Testis (tissue), 3 donors: ENCODE data around the gene NLRC5. TPM values are rescaled to one million over a fixed set of nuclear protein-coding genes. Genes with fewer than 3 reads are reported as not detected.

Experiments
- DNase-seq: peaks from one replicate; pipeline ENCODE4 v3.0.0-alpha.2; 2019
- H3K27ac ChIP-seq, 2 donors: fragments of 200-600 bp; sonication (generic); one replicate each; pipeline ENCODE4 v1.5.1; 2019
- H3K27me3 ChIP-seq: fragments of 200-600 bp; sonication (generic); one replicate; pipeline ENCODE4 v1.5.1; 2019
- H3K36me3 ChIP-seq: fragments of 200-600 bp; sonication (generic); one replicate; pipeline ENCODE4 v1.5.1; 2017; ENCODE audit warnings: low read depth; ENCODE audit errors: missing control alignments
- H3K4me1 ChIP-seq: fragments of 200-600 bp; sonication (generic); one replicate; pipeline ENCODE4 v1.5.1; 2019
- H3K4me3 ChIP-seq, 2 donors: fragments of 200-600 bp; sonication (generic); one replicate each; pipeline ENCODE4 v1.5.1; 2017 to 2019
- H3K9me3 ChIP-seq: fragments of 200-600 bp; sonication (generic); one replicate; pipeline ENCODE4 v1.5.1; 2017
- CTCF ChIP-seq, 3 experiments: fragments of 450-650 bp in 2 of 3; fragments of 200-600 bp in 1 of 3; sonication (generic) in 1 of 3; IDR thresholded peaks; one replicate each; pipeline ENCODE4 v1.5.1; 2016 to 2019; ENCODE audit warnings: antibody characterized with exemption in 3 of 3, mild to moderate bottlenecking in 2 of 3, moderate library complexity in 1 of 3
- POLR2A ChIP-seq: fragments of 450-650 bp; IDR thresholded peaks from one replicate; pipeline ENCODE4 v1.6.1; 2017; ENCODE audit warnings: antibody characterized with exemption, mild to moderate bottlenecking, moderate library complexity
- WGBS, 2 donors: methylation state at CpG; one replicate each; pipeline ENCODE4 v1.1.5; 2018; 5-methylcytosine and 5-hydroxymethylcytosine counted together
- intact Hi-C: fragments of 100-400 bp; cut with DNase I; formaldehyde crosslinking; loops from one replicate; pipeline ENCODE4 v1.15.1; 2023; ENCODE audit warnings: low total_unique reads
- polyA plus RNA-seq: library from polyadenylated mRNA; stranded (reverse); fragments of 350-450 nt; fragmentation: Illumina TruSeq; extraction: RNeasy Lipid Tissue Mini Kit (QIAGEN cat#74804); gene quantifications from one replicate; pipeline ENCODE4 v1.2.3, GENCODE V29; 2014; ENCODE audit warnings: low read depth, low replicate concordance; ENCODE audit not compliant: insufficient read depth
- total RNA-seq, 2 donors: library from RNA; depleted of rRNA; stranded (reverse); fragments of >200 nt; gene quantifications; one replicate each; pipeline ENCODE4 v1.2.3, GENCODE V29; 2016

NLRC5 gene
- total and polyA plus RNA-seq, 3 donors from 2014 or later: 10.3 to 14.9 (median 12.0) TPM

- no peaks in the 10 kb centered on the region for H3K27me3 ChIP-seq
- H3K4me1 ChIP-seq: no peaks in the 10 kb centered on the region
- DNase-seq: no peak
- H3K4me3 ChIP-seq: no peak overlapping the region
- WGBS, 2 donors: 94 to 96% methylated on average over 10 to 16 of the region's 16 CpGs
- H3K9me3 ChIP-seq: no peaks in the 10 kb centered on the region
- intact Hi-C loops: no loop called here
- no peak overlapping the region for H3K27ac ChIP-seq
- no peaks in the 10 kb centered on the region for H3K36me3 ChIP-seq
- no peak for TF ChIP-seq POLR2A
- TF ChIP-seq CTCF (IDR thresholded peaks at IDR 0.05): no peak
Observed at GRCh38 chr16:57029161-57030160, 40.1 kb downstream of the NLRC5 start.

- DNase-seq: no peak
- H3K27ac ChIP-seq: no peak overlapping the region
- no peaks in the 10 kb centered on the region for H3K9me3 ChIP-seq
- intact Hi-C loops: no loop called here
- no peaks in the 10 kb centered on the region for H3K36me3 ChIP-seq
- no peaks in the 10 kb centered on the region for H3K27me3 ChIP-seq
- no peaks in the 10 kb centered on the region for H3K4me1 ChIP-seq
- TF ChIP-seq POLR2A (no peak), CTCF (IDR thresholded peaks at IDR 0.05) (no peak)
- 89 to 90% methylated on average over 2 of the region's 2 CpGs for WGBS, 2 donors
- H3K4me3 ChIP-seq: no peak overlapping the region
Observed at GRCh38 chr16:57030346-57030902, 41.1 kb downstream of the NLRC5 start.

GRCh38 chr16:57031156-57031555, 41.8 kb downstream of the NLRC5 start:
- Histone ChIP-seq H3K4me1 (no peaks in the 10 kb centered on the region), H3K4me3 (no peak overlapping the region), H3K36me3 (no peaks in the 10 kb centered on the region), H3K27ac (no peak overlapping the region), H3K9me3 (no peaks in the 10 kb centered on the region), H3K27me3 (no peaks in the 10 kb centered on the region)
- DNase-seq: no peak
- TF ChIP-seq POLR2A (no peak), CTCF (IDR thresholded peaks at IDR 0.05) (no peak)
- WGBS, 2 donors: 93 to 96% methylated on average over 4 of the region's 4 CpGs
- intact Hi-C loops: no loop called here

GRCh38 chr16:57032346-57032745, 43.0 kb downstream of the NLRC5 start:
- Histone ChIP-seq H3K4me1 (no peaks in the 10 kb centered on the region), H3K27ac (no peak overlapping the region), H3K9me3 (no peaks in the 10 kb centered on the region), H3K27me3 (no peaks in the 10 kb centered on the region), H3K36me3 (no peaks in the 10 kb centered on the region), H3K4me3 (no peak overlapping the region)
- no peak for DNase-seq
- TF ChIP-seq CTCF (IDR thresholded peaks at IDR 0.05) (no peak), POLR2A (no peak)
- intact Hi-C loops: no loop called here
